Stimulated activated naive CD8-positive, alpha-beta T cell treated with anti-CD3 and anti-CD28 coated beads, Interleukin-15, Interleukin-2, amounts not matched to agents 100 ng/mL and 50 ng/mL, for 24 hours (primary cell): Measurements from ENCODE around the gene TTLL11.

ENCODE experiments used
- H3K27ac Mint-ChIP-seq: one replicate; pipeline ENCODE4 v1.8.0; 2021; ENCODE audit warnings: mild to moderate bottlenecking, mixed read lengths
- H3K27me3 Mint-ChIP-seq: one replicate; pipeline ENCODE4 v1.8.0; 2021; ENCODE audit warnings: mixed read lengths
- H3K36me3 Mint-ChIP-seq: one replicate; pipeline ENCODE4 v1.8.0; 2021; ENCODE audit warnings: low read depth, mixed read lengths
- H3K4me1 Mint-ChIP-seq: one replicate; pipeline ENCODE4 v1.8.0; 2021; ENCODE audit warnings: low read depth, mixed read lengths
- H3K4me3 Mint-ChIP-seq: one replicate; pipeline ENCODE4 v1.8.0; 2021; ENCODE audit warnings: mild to moderate bottlenecking, mixed read lengths
- H3K9me3 Mint-ChIP-seq: one replicate; pipeline ENCODE4 v1.8.0; 2021; ENCODE audit warnings: mixed read lengths

TTLL11 gene

DNA sequence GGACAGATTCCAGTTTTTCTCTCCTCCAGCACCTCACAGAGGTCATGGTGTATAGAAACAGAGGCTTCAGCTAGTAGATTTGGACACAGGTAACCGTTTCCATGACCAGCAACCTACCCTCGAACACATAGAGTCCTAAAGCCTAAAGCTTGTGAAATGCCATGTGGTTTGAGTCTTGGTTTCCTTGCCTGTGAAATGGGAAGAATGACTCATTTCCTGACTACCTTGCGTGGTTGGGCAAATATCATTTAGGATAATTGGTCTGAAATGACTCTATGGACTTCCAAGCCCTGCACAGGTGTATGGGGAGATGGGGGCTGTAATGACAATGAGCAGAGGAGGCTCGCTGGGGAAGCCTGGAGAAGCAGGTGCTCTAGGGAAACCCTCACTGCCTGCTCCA is 134.6 kb downstream of the TTLL11 start:
- Mint-ChIP-seq H3K27ac (no peak overlapping the region), H3K4me3 (no peak overlapping the region), H3K36me3 (no peaks in the 10 kb centered on the region), H3K27me3 (no peaks in the 10 kb centered on the region), H3K4me1 (peaks cover 10% of the 10 kb centered on the region), H3K9me3 (no peaks in the 10 kb centered on the region)

DNA sequence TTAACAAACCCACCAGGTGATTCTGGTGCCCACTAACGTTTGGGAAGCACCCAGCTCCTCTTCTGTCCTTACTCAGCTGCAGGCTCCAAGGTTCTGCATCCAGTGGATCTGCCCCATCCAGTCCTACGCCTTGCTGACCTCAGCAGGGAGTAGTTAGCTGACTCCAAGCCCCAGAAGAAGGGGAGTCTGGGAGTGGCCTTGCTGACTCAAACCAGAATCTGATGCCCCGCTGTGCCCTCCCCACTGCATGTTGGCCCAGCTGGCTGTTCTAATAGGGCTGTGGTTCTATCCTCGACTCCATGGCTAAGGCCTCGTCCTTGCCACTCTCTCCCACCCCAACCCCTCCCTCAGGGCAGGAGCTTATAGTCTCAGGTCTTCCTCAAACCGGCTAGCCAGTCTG is 136.3 kb downstream of the TTLL11 start:
- Mint-ChIP-seq H3K36me3 (no peaks in the 10 kb centered on the region), H3K27ac (no peak overlapping the region), H3K4me1 (peaks cover 10% of the 10 kb centered on the region), H3K9me3 (no peaks in the 10 kb centered on the region), H3K27me3 (peaks cover 3% of the 10 kb centered on the region), H3K4me3 (no peak overlapping the region)

DNA sequence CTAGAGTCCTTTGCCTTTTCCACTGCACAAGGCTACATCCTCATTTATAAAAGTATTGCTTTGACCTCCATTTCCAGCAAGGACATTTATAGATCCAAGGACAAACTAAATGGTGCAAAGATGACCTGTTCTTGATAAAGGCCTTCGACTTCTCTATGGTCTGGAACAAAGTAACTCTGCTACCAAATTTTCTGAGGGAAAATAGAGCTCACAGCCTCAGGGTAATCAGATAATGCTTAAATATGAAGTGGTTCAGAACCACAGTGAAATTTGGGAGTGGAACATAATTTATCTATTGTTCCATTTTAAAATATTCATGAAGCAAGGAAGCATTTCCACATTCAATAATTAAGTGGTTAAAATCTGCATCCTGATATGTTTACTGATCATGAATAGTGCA is 137.5 kb downstream of the TTLL11 start:
- Mint-ChIP-seq H3K4me3 (no peak overlapping the region), H3K4me1 (peaks cover 10% of the 10 kb centered on the region), H3K36me3 (no peaks in the 10 kb centered on the region), H3K27me3 (peaks cover 3% of the 10 kb centered on the region), H3K9me3 (no peaks in the 10 kb centered on the region), H3K27ac (no peak overlapping the region)

DNA sequence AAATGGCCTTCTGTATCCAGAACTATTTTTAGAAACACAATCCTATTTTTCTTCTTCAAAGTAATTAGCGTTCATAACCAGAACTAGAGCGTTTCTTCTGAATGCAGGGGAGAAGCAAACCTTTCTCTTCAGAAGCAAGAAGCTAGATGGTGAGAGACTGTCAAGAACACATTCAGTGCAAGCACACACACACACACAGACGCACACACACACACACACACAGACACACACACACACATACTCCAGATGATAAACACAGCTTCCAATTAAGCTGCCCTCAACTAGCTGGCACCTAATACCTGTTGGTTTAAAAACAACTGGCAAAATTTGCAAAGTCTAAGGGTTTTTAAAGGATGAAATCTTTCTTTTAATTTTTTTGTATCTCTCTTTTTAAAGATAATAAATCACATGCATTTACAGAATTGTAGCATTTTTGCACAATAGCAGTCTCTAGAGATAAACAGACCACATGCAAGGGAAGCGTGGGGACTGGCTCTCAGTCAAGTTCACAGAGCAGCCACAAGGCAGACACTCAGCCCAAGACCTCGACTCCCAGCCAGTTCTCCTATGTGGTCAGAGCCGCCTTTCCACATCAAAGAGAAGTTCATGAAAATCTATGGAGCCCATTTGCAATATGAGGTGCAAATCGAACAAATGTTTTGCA is 138.5 kb downstream of the TTLL11 start:
- H3K27me3 Mint-ChIP-seq = peaks cover 3% of the 10 kb centered on the region
- H3K9me3 Mint-ChIP-seq = no peaks in the 10 kb centered on the region
- H3K27ac Mint-ChIP-seq = no peak overlapping the region
- H3K4me1 Mint-ChIP-seq = peaks cover 10% of the 10 kb centered on the region
- no peaks in the 10 kb centered on the region for H3K36me3 Mint-ChIP-seq
- no peak overlapping the region for H3K4me3 Mint-ChIP-seq

DNA sequence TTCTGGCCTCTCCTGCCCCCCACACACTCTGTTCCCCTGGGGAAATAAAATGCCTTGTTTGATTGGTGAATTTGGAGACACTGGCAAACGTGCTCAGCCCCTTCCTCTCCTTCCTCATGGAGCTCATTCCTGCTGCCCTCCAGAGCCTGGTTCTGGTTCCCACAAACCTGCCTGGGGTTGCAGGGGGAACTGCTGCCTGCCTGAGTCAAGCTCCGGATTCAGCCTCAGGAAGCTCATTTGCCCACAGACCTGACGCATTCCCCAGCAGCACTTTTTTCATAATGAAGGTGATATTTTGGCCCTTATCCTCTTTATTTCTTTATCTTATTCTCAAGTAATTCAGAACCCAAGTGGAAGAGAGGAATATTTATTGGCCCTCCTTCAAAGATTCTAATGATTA is 140.5 kb downstream of the TTLL11 start:
- Mint-ChIP-seq H3K9me3 (no peaks in the 10 kb centered on the region), H3K27ac (no peak overlapping the region), H3K4me3 (no peak overlapping the region), H3K4me1 (no peaks in the 10 kb centered on the region), H3K36me3 (no peaks in the 10 kb centered on the region), H3K27me3 (peaks cover 3% of the 10 kb centered on the region)

DNA sequence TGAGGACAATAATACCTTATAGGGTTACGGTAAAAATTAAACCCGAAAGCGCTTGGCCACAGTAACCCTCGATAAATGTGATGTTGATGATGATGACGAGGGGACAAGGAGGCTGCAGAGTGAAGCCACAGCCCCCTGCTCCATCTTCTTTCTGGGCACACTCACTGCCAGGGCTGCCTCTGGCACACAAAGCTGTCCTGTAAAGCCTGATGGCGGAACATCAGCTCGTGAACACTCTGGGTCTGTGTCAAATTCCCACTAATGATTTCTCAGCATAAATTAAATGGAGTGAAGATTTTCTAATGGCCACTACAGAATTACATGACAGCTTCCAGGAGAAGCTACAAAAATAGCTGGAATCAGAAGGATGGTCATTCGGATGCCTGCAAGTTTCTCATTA is 142.2 kb downstream of the TTLL11 start:
- Mint-ChIP-seq H3K4me1 (no peaks in the 10 kb centered on the region), H3K27me3 (peaks cover 3% of the 10 kb centered on the region), H3K27ac (no peak overlapping the region), H3K4me3 (no peak overlapping the region), H3K36me3 (no peaks in the 10 kb centered on the region), H3K9me3 (no peaks in the 10 kb centered on the region)

DNA sequence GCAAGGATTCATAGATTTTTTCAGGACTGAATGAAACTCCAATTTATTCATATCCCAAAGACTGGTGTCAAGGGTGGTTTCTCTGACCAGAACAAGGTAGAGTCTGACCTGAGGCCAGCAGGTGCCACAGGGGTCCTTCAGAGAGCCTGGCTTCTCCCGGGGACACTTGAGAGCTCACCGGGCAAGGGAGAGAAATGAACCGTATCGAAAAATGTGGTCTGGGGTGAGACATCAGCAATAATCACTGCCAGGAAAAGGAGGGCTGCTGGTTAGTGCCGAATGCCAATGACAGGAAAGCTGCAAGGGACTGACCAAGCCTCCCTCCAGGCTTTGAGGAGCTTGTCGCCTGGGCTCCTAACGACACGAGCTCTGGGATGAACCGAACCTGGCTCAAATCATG is 142.7 kb downstream of the TTLL11 start:
- Mint-ChIP-seq H3K27ac (no peak overlapping the region), H3K4me3 (no peak overlapping the region)

DNA sequence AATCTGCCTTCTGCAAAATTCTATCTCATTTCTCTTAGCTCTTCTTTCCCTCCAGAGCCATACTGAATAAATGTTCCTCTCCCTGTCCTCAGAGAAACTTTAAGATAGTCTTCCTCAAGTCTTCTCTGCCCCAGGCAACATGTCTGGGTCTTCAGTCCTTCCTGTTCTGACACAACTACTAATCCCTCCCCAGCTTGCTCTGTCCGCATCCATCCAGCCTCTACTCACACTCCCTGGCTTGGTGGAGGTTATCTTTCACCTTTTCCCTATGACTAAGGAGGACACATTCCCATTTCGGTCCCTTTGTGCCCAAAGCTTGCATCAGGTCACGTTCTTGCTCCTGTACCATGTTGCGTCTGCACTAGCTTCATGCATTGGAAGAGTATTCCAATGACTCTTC is 143.3 kb downstream of the TTLL11 start:
- Mint-ChIP-seq H3K27ac (no peak overlapping the region), H3K27me3 (peaks cover 3% of the 10 kb centered on the region), H3K4me3 (no peak overlapping the region), H3K4me1 (no peaks in the 10 kb centered on the region), H3K36me3 (no peaks in the 10 kb centered on the region), H3K9me3 (no peaks in the 10 kb centered on the region)

More for the DNA sequence above, 142.7 kb downstream of the TTLL11 start:
- H3K4me1 Mint-ChIP-seq = no peaks in the 10 kb centered on the region
- H3K36me3 Mint-ChIP-seq = no peaks in the 10 kb centered on the region
- peaks cover 3% of the 10 kb centered on the region for H3K27me3 Mint-ChIP-seq
- no peaks in the 10 kb centered on the region for H3K9me3 Mint-ChIP-seq

DNA sequence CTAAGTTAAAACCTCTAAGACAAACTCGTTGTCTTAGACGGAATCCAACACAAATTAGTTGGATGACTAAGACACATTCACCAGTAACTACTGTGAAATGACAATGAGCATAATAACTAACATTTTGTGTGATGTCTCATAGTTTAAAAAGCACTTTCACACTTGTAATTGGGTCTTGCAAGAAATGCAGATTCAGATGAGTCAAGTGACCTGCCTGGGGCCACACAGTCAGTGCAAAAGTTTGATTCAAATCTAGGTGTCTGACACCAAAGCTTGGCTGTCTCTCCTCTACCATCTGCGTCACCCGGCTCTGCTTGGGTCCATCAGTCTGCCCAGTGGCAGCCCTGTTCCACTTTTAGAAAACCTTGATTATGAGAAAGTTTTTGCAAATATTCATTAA is 143.7 kb downstream of the TTLL11 start:
- H3K9me3 Mint-ChIP-seq = no peaks in the 10 kb centered on the region
- H3K36me3 Mint-ChIP-seq = no peaks in the 10 kb centered on the region
- peaks cover 3% of the 10 kb centered on the region for H3K27me3 Mint-ChIP-seq
- H3K4me3 Mint-ChIP-seq = no peak overlapping the region
- H3K27ac Mint-ChIP-seq = no peak overlapping the region
- H3K4me1 Mint-ChIP-seq = no peaks in the 10 kb centered on the region

DNA sequence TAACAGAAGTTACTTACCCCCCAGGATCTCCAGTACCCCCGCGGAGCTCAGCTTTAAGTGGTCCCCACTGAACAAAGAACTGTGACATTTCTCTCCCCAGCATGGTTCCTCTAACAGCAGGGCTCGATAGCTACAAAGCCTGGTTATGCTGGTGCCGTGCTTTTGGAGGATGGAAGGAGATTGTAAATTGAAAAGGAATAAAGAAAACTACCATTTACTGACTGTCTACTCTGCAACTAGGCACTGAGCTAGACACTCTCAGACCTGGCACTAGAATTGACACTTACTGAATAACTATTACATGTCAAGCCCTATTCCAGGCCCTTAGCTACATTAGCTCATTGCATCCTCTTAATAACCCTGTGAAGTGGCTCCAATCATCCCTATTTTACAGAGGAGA is 145.3 kb downstream of the TTLL11 start:
- Mint-ChIP-seq H3K27me3 (peaks cover under 1% of the 10 kb centered on the region), H3K36me3 (no peaks in the 10 kb centered on the region), H3K4me1 (no peaks in the 10 kb centered on the region), H3K27ac (no peak overlapping the region), H3K9me3 (no peaks in the 10 kb centered on the region), H3K4me3 (no peak overlapping the region)

DNA sequence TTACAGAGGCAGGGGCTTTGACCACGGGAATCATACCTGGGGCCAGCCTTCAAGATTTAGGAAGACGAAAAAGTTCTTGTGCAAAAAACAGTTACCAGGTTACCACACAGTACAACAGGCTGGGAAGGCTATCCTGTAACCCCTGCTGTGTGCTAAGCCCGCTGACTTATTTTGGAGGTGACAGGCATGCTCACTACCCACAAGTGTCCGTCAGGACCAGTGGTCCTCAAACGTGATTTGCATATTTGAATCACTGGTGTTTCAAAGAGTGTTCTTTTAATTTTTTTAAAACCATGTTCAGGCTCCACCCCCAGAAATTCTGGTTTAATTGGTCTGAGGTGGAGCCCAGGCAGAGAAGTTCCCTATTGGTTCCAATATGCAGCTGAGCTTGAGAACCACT is 146.6 kb downstream of the TTLL11 start:
- H3K27me3 Mint-ChIP-seq = no peaks in the 10 kb centered on the region
- H3K9me3 Mint-ChIP-seq = no peaks in the 10 kb centered on the region
- no peak overlapping the region for H3K27ac Mint-ChIP-seq
- H3K36me3 Mint-ChIP-seq = no peaks in the 10 kb centered on the region
- H3K4me3 Mint-ChIP-seq = no peak overlapping the region
- no peaks in the 10 kb centered on the region for H3K4me1 Mint-ChIP-seq

DNA sequence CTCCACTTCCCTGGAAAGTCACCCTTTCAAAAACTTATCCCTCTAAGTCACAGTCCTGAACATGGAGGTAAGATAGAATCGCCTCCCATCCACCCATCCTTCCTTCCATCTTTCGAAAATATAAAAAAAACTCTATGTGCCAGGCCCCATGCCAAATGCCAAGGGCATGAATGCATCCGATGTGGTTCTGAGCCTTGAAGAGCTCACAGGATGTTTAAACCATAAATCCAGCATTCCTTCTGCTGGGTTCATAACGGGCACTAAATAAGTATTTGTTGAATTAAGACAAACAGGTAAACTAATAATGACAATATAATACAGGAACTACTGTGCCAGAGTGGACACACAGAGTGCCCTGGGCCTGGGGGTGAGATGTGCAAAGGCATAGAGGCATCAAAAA is 147.3 kb downstream of the TTLL11 start:
- no peaks in the 10 kb centered on the region for H3K27me3 Mint-ChIP-seq
- no peaks in the 10 kb centered on the region for H3K9me3 Mint-ChIP-seq
- H3K36me3 Mint-ChIP-seq = no peaks in the 10 kb centered on the region
- no peaks in the 10 kb centered on the region for H3K4me1 Mint-ChIP-seq
- no peak overlapping the region for H3K4me3 Mint-ChIP-seq
- no peak overlapping the region for H3K27ac Mint-ChIP-seq

DNA sequence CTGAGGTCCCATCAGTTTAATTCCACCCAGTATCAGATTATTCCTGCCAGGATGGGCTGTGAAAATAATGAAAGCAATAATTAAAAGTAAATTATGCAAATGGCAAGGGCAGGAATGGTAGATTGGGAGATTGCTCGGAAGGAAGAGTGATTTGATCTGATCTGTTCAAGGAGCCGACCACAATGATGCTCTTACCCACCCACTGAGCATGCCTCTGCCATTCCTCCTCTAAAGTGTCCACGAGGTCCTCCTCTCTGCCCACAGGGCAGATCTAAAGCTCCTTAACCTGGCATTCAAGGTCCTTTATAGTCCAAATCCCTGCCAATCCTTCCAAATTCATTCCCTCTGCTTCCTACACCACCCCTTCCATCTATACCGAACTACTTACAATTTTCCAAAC is 147.8 kb downstream of the TTLL11 start:
- no peaks in the 10 kb centered on the region for H3K36me3 Mint-ChIP-seq
- no peaks in the 10 kb centered on the region for H3K9me3 Mint-ChIP-seq
- no peaks in the 10 kb centered on the region for H3K4me1 Mint-ChIP-seq
- H3K27ac Mint-ChIP-seq = no peak overlapping the region
- no peaks in the 10 kb centered on the region for H3K27me3 Mint-ChIP-seq
- H3K4me3 Mint-ChIP-seq = no peak overlapping the region

DNA sequence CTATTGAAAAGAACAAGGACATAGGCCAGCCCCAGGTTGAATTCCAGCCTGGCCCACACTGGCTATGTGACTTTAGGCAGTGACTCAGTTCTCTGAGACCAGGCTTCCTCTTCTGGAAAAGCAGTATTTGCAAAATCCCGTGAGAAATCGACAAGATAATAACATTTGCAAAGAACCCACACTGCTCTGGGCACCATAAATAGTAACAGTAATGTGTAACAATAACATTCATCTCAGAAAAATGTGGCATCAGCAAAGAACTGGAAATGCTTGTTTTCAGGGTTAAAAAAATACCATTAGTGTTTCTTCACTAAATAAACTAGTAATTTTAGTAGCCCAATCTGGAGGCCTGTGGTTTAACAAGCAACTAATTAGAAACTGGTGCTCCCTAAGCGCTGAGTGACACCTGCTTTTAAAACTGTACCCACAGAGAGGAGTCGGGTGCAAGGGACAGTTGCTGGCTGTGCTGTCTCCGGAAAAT is 148.4 kb downstream of the TTLL11 start:
- Mint-ChIP-seq H3K4me3 (no peak overlapping the region), H3K4me1 (no peaks in the 10 kb centered on the region), H3K36me3 (no peaks in the 10 kb centered on the region), H3K27ac (no peak overlapping the region), H3K9me3 (no peaks in the 10 kb centered on the region), H3K27me3 (no peaks in the 10 kb centered on the region)

DNA sequence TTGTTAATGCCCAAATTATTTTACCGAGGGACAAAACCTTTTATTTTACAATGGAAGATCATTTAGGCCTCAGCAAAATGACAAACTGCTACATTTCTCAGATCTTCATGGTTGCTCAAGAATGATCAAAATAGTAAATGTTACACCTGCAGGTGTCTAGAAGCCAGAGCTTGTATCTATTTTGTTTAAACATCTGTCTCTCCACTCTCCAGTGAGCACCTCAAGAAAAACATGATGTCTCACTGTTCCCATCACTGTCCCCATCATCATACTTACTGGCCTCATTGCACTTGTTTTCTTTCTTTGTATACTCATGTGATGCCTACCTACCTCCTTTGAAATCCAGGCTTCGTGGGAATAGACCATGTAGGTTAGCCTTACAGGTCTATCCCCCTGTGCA is 149.6 kb downstream of the TTLL11 start:
- Mint-ChIP-seq H3K36me3 (no peaks in the 10 kb centered on the region), H3K4me1 (no peaks in the 10 kb centered on the region), H3K9me3 (no peaks in the 10 kb centered on the region), H3K27me3 (no peaks in the 10 kb centered on the region), H3K27ac (no peak overlapping the region), H3K4me3 (no peak overlapping the region)

DNA sequence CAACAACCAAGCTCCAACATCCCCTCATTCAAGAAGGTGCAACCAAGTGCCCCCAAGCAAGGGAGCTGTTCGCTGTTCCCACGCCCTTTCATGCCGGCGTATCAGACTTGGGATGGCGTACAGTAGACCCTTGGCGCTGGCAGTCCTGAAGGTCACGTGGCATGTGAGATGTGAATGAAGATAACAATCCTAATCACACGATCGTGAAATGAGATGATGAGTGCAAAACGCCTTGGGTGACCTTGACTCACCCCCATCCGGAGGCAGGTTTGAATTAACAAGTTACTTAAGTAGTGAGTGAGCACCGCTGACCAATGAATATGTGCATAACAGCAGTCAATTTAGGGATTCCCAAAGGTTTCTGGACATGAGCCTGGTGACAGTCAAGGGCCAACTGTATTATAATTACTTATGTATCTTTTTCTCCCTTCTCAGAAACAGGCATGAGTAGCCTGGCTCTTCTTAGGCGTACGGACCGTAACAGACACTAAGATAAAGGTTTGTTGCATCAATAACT is 150.2 kb downstream of the TTLL11 start:
- no peaks in the 10 kb centered on the region for H3K9me3 Mint-ChIP-seq
- H3K36me3 Mint-ChIP-seq = no peaks in the 10 kb centered on the region
- H3K4me3 Mint-ChIP-seq = no peak overlapping the region
- H3K27ac Mint-ChIP-seq = no peak overlapping the region
- no peaks in the 10 kb centered on the region for H3K27me3 Mint-ChIP-seq
- H3K4me1 Mint-ChIP-seq = no peaks in the 10 kb centered on the region
